NB4 (cell line): Measurements from ENCODE around the gene VASN.

ENCODE experiments used
- DNase-seq: peaks from one replicate; pipeline ENCODE4 v3.0.0; 2010; ENCODE audit warnings: low read depth
- H3K4me3 ChIP-seq: one replicate; pipeline ENCODE4 v1.5.1; 2011; ENCODE audit warnings: mild to moderate bottlenecking, low read depth, low read length, moderate library complexity
- MYC ChIP-seq: IDR thresholded peaks from 2 replicates; pipeline ENCODE4 v1.6.1; 2011; ENCODE audit warnings: low read depth, low read length
- POLR2A ChIP-seq: IDR thresholded peaks from 2 replicates; pipeline ENCODE4 v1.6.1; 2011; ENCODE audit warnings: mild to moderate bottlenecking; ENCODE audit not compliant: insufficient read length; ENCODE audit errors: extremely low read depth
- TF ChIP-seq, protein P1 (sequence below): IDR thresholded peaks from one replicate; pipeline ENCODE4 v1.5.1; 2012; ENCODE audit warnings: low read depth, low read length
- TF ChIP-seq, protein P2 (sequence below): IDR thresholded peaks from 2 replicates; pipeline ENCODE4 v1.6.1; 2011; ENCODE audit warnings: low read depth, low read length

Gene VASN

DNA sequence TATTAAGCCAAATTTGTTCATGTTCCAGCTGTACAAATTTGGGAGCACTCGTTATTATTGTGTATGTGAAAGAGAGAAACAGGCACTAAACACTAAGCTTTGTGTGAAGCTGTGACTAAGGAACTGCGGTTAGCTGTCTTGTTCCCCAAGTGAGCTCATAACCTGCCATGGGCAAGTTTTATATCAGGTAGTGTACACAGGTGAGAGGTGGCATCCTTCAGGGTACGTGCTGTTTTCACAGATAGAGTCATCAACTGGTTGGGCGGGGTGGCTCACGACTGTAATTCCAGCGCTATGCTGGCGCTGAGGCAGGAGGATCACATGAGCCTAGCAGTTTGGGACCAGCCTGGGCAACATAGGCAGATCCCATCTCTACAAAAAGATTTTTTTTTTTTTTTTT, 56.9 kb downstream of the VASN start:
- TF ChIP-seq, protein P1, sequence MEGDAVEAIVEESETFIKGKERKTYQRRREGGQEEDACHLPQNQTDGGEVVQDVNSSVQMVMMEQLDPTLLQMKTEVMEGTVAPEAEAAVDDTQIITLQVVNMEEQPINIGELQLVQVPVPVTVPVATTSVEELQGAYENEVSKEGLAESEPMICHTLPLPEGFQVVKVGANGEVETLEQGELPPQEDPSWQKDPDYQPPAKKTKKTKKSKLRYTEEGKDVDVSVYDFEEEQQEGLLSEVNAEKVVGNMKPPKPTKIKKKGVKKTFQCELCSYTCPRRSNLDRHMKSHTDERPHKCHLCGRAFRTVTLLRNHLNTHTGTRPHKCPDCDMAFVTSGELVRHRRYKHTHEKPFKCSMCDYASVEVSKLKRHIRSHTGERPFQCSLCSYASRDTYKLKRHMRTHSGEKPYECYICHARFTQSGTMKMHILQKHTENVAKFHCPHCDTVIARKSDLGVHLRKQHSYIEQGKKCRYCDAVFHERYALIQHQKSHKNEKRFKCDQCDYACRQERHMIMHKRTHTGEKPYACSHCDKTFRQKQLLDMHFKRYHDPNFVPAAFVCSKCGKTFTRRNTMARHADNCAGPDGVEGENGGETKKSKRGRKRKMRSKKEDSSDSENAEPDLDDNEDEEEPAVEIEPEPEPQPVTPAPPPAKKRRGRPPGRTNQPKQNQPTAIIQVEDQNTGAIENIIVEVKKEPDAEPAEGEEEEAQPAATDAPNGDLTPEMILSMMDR, result no peak
- TF ChIP-seq POLR2A, result no peak
- TF ChIP-seq, protein P2, sequence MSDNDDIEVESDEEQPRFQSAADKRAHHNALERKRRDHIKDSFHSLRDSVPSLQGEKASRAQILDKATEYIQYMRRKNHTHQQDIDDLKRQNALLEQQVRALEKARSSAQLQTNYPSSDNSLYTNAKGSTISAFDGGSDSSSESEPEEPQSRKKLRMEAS, result no peak
- TF ChIP-seq MYC, result no peak
- no peak overlapping the region for H3K4me3 ChIP-seq
- DNase-seq, result no peak

GRCh38 chr16:4431023-4431422, 59.4 kb downstream of the VASN start:
- TF ChIP-seq, protein P2, result no peak
- no peak for TF ChIP-seq POLR2A
- TF ChIP-seq, protein P1, result no peak
- no peak for DNase-seq
- H3K4me3 ChIP-seq, result no peak overlapping the region
